ENCODE data around the gene FADD. TPM values are rescaled to one million over a fixed set of nuclear protein-coding genes. Genes with fewer than 3 reads are reported as not detected.

The FADD gene
- polyA plus RNA-seq, 1 donor (not counting 4 experiments of a cell fraction or from before 2014, with no cell fraction given): 33.7 TPM

DNA sequence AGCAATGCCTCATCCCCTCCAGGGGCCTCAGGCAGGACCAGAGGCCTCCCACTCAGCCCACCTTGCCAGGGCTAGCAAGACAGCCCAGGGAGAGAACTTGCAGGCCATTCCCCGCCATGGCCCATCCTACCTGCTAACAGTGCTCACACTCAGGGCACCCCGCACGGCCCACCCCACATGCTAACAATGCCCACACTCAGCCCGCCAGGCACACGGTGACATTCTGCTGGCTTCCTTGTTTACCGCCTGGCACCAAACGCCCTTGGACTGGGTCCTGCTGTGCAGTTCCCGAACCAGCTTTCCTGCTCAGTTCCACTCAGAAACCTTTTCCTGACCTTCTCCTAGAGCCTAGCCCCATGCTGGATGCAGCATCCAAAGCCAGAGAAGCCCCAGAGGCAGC lies 33.5 kb upstream of the FADD start:
- TF ChIP-seq, protein P1, sequence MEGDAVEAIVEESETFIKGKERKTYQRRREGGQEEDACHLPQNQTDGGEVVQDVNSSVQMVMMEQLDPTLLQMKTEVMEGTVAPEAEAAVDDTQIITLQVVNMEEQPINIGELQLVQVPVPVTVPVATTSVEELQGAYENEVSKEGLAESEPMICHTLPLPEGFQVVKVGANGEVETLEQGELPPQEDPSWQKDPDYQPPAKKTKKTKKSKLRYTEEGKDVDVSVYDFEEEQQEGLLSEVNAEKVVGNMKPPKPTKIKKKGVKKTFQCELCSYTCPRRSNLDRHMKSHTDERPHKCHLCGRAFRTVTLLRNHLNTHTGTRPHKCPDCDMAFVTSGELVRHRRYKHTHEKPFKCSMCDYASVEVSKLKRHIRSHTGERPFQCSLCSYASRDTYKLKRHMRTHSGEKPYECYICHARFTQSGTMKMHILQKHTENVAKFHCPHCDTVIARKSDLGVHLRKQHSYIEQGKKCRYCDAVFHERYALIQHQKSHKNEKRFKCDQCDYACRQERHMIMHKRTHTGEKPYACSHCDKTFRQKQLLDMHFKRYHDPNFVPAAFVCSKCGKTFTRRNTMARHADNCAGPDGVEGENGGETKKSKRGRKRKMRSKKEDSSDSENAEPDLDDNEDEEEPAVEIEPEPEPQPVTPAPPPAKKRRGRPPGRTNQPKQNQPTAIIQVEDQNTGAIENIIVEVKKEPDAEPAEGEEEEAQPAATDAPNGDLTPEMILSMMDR (optimal IDR thresholded peaks at IDR 0.05 in 1 of 3, IDR thresholded peaks at IDR 0.05 in 1 of 3, conservative IDR thresholded peaks at IDR 0.05 in 1 of 3; ENCODE audit: extremely low read depth in 1 of 3, insufficient read depth in 2 of 3, low read length in 3 of 3): no peak
- no peak for TF ChIP-seq EZH2 (IDR thresholded peaks at IDR 0.05; ENCODE audit: low read length)
- FAIRE-seq (no peak), DNase-seq (ENCODE audit: low read depth, low spot score) (no peak)
- H3K27me3 ChIP-seq (ENCODE audit: control insufficient read depth, extremely low read depth, insufficient read depth, low read length): no peaks in the 10 kb centered on the region
- no peaks in the 10 kb centered on the region for H4K20me1 ChIP-seq (ENCODE audit: control insufficient read depth, extremely low read depth, insufficient read depth, low read length)
- H3K27ac ChIP-seq (ENCODE audit: control insufficient read depth, insufficient read depth, low read length): no peak overlapping the region
- dilution Hi-C loops (cut with MboI; ENCODE audit: extremely low pct_ligation_motif_present, low sequenced_read_pairs): no loop called here
- H3K9me1 ChIP-seq (ENCODE audit: control insufficient read depth, extremely low read depth, insufficient read depth, low read length): no peaks in the 10 kb centered on the region
- H2AFZ ChIP-seq (ENCODE audit: control insufficient read depth, low read length): no peak overlapping the region
- H3K4me1 ChIP-seq (ENCODE audit: control insufficient read depth, extremely low read depth, insufficient read depth, low read length): no peaks in the 10 kb centered on the region
- peaks cover 3 to 7% of the 10 kb centered on the region in 2 experiments for H3K36me3 ChIP-seq (ENCODE audit: control insufficient read depth in 2 of 2, extremely low read depth in 1 of 2, insufficient read depth in 2 of 2, low read length in 2 of 2)
- no peak overlapping the region for H3K4me2 ChIP-seq (ENCODE audit: control insufficient read depth, extremely low read depth, insufficient read depth, low read depth, low read length)
- no peaks in the 10 kb centered on the region for H3K9me3 ChIP-seq (ENCODE audit: control insufficient read depth, low read depth, low read length)
- H3K4me3 ChIP-seq (ENCODE audit: control insufficient read depth in 2 of 3, extremely low read depth in 1 of 3, insufficient read depth in 2 of 3, low read depth in 1 of 3, low read length in 3 of 3): no peak overlapping the region
- H3K9ac ChIP-seq (ENCODE audit: control insufficient read depth, extremely low read depth, insufficient read depth, low read length): no peak overlapping the region
- H3K79me2 ChIP-seq (ENCODE audit: control insufficient read depth, insufficient read depth, low read length): no peaks in the 10 kb centered on the region

DNA sequence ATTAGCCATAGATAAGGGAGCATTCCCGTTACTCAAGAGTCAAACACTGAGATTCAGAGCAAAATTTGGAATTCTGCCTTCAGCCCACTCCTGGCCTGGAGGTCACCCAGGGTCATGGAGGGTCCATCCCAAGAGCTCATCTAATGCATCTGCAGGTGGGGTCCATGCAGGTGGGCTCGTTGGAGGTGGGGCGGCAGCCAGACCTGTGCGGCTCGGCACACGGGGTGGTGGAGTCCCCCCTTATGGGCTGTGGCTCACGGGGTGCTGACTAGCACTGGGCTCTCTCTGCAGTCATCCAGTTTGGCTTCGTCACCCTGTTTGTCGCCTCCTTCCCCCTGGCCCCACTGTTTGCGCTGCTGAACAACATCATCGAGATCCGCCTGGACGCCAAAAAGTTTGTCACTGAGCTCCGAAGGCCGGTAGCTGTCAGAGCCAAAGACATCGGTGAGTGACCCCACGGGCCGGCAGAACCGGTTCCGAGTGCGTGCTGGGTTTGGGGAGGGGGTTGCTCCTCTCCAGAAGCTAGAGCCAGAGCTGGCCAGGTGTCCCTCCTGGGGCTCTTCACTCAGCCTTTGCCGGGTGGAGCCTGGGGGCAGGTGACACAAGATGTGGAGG lies 32.4 kb upstream of the FADD start:
- H3K9me1 ChIP-seq (ENCODE audit: control insufficient read depth, extremely low read depth, insufficient read depth, low read length): no peaks in the 10 kb centered on the region
- no peak overlapping the region for H3K27ac ChIP-seq (ENCODE audit: control insufficient read depth, insufficient read depth, low read length)
- no peak overlapping the region for H3K4me2 ChIP-seq (ENCODE audit: control insufficient read depth, extremely low read depth, insufficient read depth, low read depth, low read length)
- no peaks in the 10 kb centered on the region for H3K79me2 ChIP-seq (ENCODE audit: control insufficient read depth, insufficient read depth, low read length)
- H3K4me1 ChIP-seq (ENCODE audit: control insufficient read depth, extremely low read depth, insufficient read depth, low read length): no peaks in the 10 kb centered on the region
- no peak for TF ChIP-seq EZH2 (IDR thresholded peaks at IDR 0.05; ENCODE audit: low read length)
- TF ChIP-seq, protein P1 (optimal IDR thresholded peaks at IDR 0.05 in 1 of 3, IDR thresholded peaks at IDR 0.05 in 1 of 3, conservative IDR thresholded peaks at IDR 0.05 in 1 of 3; ENCODE audit: extremely low read depth in 1 of 3, insufficient read depth in 2 of 3, low read length in 3 of 3): no peak
- H3K36me3 ChIP-seq (ENCODE audit: control insufficient read depth in 2 of 2, extremely low read depth in 1 of 2, insufficient read depth in 2 of 2, low read length in 2 of 2): peaks cover 3 to 7% of the 10 kb centered on the region in 2 experiments
- no peak overlapping the region for H3K4me3 ChIP-seq (ENCODE audit: control insufficient read depth in 2 of 3, extremely low read depth in 1 of 3, insufficient read depth in 2 of 3, low read depth in 1 of 3, low read length in 3 of 3)
- no peak overlapping the region for H2AFZ ChIP-seq (ENCODE audit: control insufficient read depth, low read length)
- H4K20me1 ChIP-seq (ENCODE audit: control insufficient read depth, extremely low read depth, insufficient read depth, low read length): no peaks in the 10 kb centered on the region
- DNase-seq (ENCODE audit: low read depth, low spot score) (no peak), FAIRE-seq (no peak)
- no peak overlapping the region for H3K9ac ChIP-seq (ENCODE audit: control insufficient read depth, extremely low read depth, insufficient read depth, low read length)
- H3K9me3 ChIP-seq (ENCODE audit: control insufficient read depth, low read depth, low read length): no peaks in the 10 kb centered on the region
- no peaks in the 10 kb centered on the region for H3K27me3 ChIP-seq (ENCODE audit: control insufficient read depth, extremely low read depth, insufficient read depth, low read length)
- dilution Hi-C loops (cut with MboI; ENCODE audit: extremely low pct_ligation_motif_present, low sequenced_read_pairs): no loop called here

Data from keratinocyte (primary cell).